GM19397 (cell line): ENCODE measurements around the gene PAPOLG.
"Not testable (repeated sequence)": the region's sequence is repeated elsewhere in the genome, so short reads cannot be mapped to it uniquely, and the experiment has no call there.

Source experiments
- ATAC-seq: cut with Tn5 transposase; IDR thresholded peaks from one replicate; pipeline ENCODE4 v1.9.1; 2021; ENCODE audit warnings: mild to moderate bottlenecking, moderate library complexity; ENCODE audit not compliant: unreplicated experiment

PAPOLG gene

GRCh38 chr2:60821587-60822302 lies 65.7 kb downstream of the PAPOLG start:
- no peak for ATAC-seq

- ATAC-seq = no peak
Observed at GRCh38 chr2:60822987-60823386, 66.9 kb downstream of the PAPOLG start.

- no peak for ATAC-seq
Observed at GRCh38 chr2:60823694-60824305, 67.7 kb downstream of the PAPOLG start.

GRCh38 chr2:60825666-60826065 lies 69.6 kb downstream of the PAPOLG start:
- ATAC-seq = no peak

GRCh38 chr2:60826111-60826510 lies 70.0 kb downstream of the PAPOLG start:
- ATAC-seq = no peak

GRCh38 chr2:60826860-60827259 lies 70.8 kb downstream of the PAPOLG start:
- not testable (repeated sequence) for ATAC-seq

- no peak for ATAC-seq
Observed at GRCh38 chr2:60827369-60827768, 71.3 kb downstream of the PAPOLG start.

GRCh38 chr2:60830991-60831390 lies 74.9 kb downstream of the PAPOLG start:
- ATAC-seq = no peak

- no peak for ATAC-seq
Observed at GRCh38 chr2:60831921-60832320, 75.9 kb downstream of the PAPOLG start.

- ATAC-seq = no peak
Observed at GRCh38 chr2:60832621-60833020, 76.6 kb downstream of the PAPOLG start.

- ATAC-seq = no peak
Observed at GRCh38 chr2:60834270-60834717, 78.2 kb downstream of the PAPOLG start.

- no peak for ATAC-seq
Observed at GRCh38 chr2:60836491-60836890, 80.4 kb downstream of the PAPOLG start.

- ATAC-seq = no peak
Observed at GRCh38 chr2:60837123-60837522, 81.1 kb downstream of the PAPOLG start.

- ATAC-seq = no peak
Observed at GRCh38 chr2:60838481-60838880, 82.4 kb downstream of the PAPOLG start.

GRCh38 chr2:60839126-60839813 lies 83.2 kb downstream of the PAPOLG start:
- peak; percentile 44 for ATAC-seq

GRCh38 chr2:60840880-60841279 lies 84.8 kb downstream of the PAPOLG start:
- ATAC-seq = peak; percentile 56

- ATAC-seq = no peak
Observed at GRCh38 chr2:60843006-60843405, 86.9 kb downstream of the PAPOLG start.

- ATAC-seq = no peak
Observed at GRCh38 chr2:60844105-60844504, 88.0 kb downstream of the PAPOLG start.

- no peak for ATAC-seq
Observed at GRCh38 chr2:60847854-60848253, 91.8 kb downstream of the PAPOLG start.
